Natural killer cell (primary cell): ENCODE results near the gene BUD31. TPM values are rescaled to one million over a fixed set of nuclear protein-coding genes. Genes with fewer than 3 reads are reported as not detected.
A peak's percentile ranks its signal among the peaks of the same experiment; 100 is the strongest.

Experiments used
- ATAC-seq, 3 donors: fragments of 150-1000 bp in 2 of 3; fragments of 200-7000 bp in 1 of 3; cut with Tn5 transposase; 1 replicate in 1 of 3; 2 replicates in 2 of 3; pipeline ENCODE4 v1.10.0; 2021; ENCODE audit warnings: mild to moderate bottlenecking in 2 of 3, moderate library complexity in 2 of 3
- DNase-seq, 2 donors: peaks; one replicate each; pipeline versions ENCODE4 v3.0.0 to v3.0.0-alpha.2; 2013 to 2021; ENCODE audit warnings: mixed read lengths in 1 of 2
- H3K27ac ChIP-seq: one replicate; pipeline ENCODE4 v1.5.1; 2013; ENCODE audit warnings: mild to moderate bottlenecking, low read length
- H3K27me3 ChIP-seq: one replicate; pipeline ENCODE4 v1.6.1; 2013; ENCODE audit warnings: low read length; ENCODE audit not compliant: control insufficient read depth, insufficient read depth
- H3K36me3 ChIP-seq: one replicate; pipeline ENCODE4 v1.6.1; 2013; ENCODE audit warnings: low read length; ENCODE audit not compliant: control insufficient read depth, insufficient read depth
- H3K4me1 ChIP-seq: one replicate; pipeline ENCODE4 v1.6.1; 2013; ENCODE audit warnings: low read length; ENCODE audit not compliant: control insufficient read depth, insufficient read depth
- H3K4me3 ChIP-seq: one replicate; pipeline ENCODE4 v1.5.1; 2013; ENCODE audit warnings: low read length
- H3K9me3 ChIP-seq: one replicate; pipeline ENCODE4 v1.6.1; 2013; ENCODE audit warnings: low read length; ENCODE audit not compliant: control insufficient read depth, insufficient read depth
- H3K27ac Mint-ChIP-seq, 2 donors: one replicate each; pipeline ENCODE4 v1.8.0; 2022; ENCODE audit warnings: mild to moderate bottlenecking in 2 of 2, mixed read lengths in 2 of 2, moderate library complexity in 1 of 2
- H3K27me3 Mint-ChIP-seq, 2 donors: one replicate each; pipeline ENCODE4 v1.8.0; 2022; ENCODE audit warnings: low read depth in 2 of 2, mixed read lengths in 2 of 2
- H3K36me3 Mint-ChIP-seq: one replicate; pipeline ENCODE4 v1.8.0; 2022; ENCODE audit warnings: mixed read lengths
- H3K4me1 Mint-ChIP-seq, 2 donors: one replicate each; pipeline ENCODE4 v1.8.0; 2022; ENCODE audit warnings: mixed read lengths in 2 of 2
- H3K4me3 Mint-ChIP-seq: one replicate; pipeline ENCODE4 v1.8.0; 2022; ENCODE audit warnings: mild to moderate bottlenecking, moderate library complexity, mixed read lengths
- H3K9me3 Mint-ChIP-seq, 2 donors: one replicate each; pipeline ENCODE4 v1.8.0; 2022; ENCODE audit warnings: mixed read lengths in 2 of 2
- CTCF ChIP-seq: fragments of 200-600 bp; IDR thresholded peaks from one replicate; pipeline ENCODE4 v1.8.0; 2022; ENCODE audit warnings: antibody characterized with exemption
- WGBS: methylation state at CpG from one replicate; pipeline ENCODE4 v1.1.7; 2013; ENCODE audit warnings: missing lambda C conversion rate; ENCODE audit not compliant: insufficient coverage; 5-methylcytosine and 5-hydroxymethylcytosine counted together
- intact Hi-C: fragments of 100-400 bp; cut with micrococcal nuclease; formaldehyde crosslinking; loops from one replicate; pipeline ENCODE4 v1.14.2; 2022
- total RNA-seq, 4 donors: library from RNA; stranded (reverse); fragments of 120-200 nt in 1 of 4; gene quantifications; one replicate each; pipeline versions ENCODE4 v1.2.3 to v1.2.4, GENCODE V29; 2013 to 2022

The BUD31 gene
- total RNA-seq, 3 donors from 2014 or later (not counting 1 experiment from before 2014, with no cell fraction given) = 145 to 190 (median 187) TPM

GRCh38 chr7:99398891-99399445, 9.8 kb upstream of the BUD31 start:
- intact Hi-C loops = no loop called here
- Histone ChIP-seq H3K9me3 (no peaks in the 10 kb centered on the region), H3K4me1 (peaks cover 6% of the 10 kb centered on the region), H3K27me3 (no peaks in the 10 kb centered on the region), H3K27ac (no peak overlapping the region), H3K4me3 (no peak overlapping the region), H3K36me3 (peaks cover 64% of the 10 kb centered on the region)
- H3K4me1 Mint-ChIP-seq = peaks cover 27 to 39% of the 10 kb centered on the region in 2 donors
- TF ChIP-seq CTCF = no peak
- no peaks in the 10 kb centered on the region for H3K9me3 Mint-ChIP-seq
- H3K27me3 Mint-ChIP-seq = no peaks in the 10 kb centered on the region
- ATAC-seq (no peak), DNase-seq (no peak)
- H3K36me3 Mint-ChIP-seq = no peaks in the 10 kb centered on the region
- 91% methylated on average over 5 of the region's 5 CpGs for WGBS
- peak overlapping the region; percentile 76 to 85 for H3K27ac Mint-ChIP-seq
- no peak overlapping the region for H3K4me3 Mint-ChIP-seq

GRCh38 chr7:99399597-99399996, 9.2 kb upstream of the BUD31 start:
- intact Hi-C loops = no loop called here
- Histone ChIP-seq H3K4me1 (peaks cover 11% of the 10 kb centered on the region), H3K27me3 (no peaks in the 10 kb centered on the region), H3K9me3 (no peaks in the 10 kb centered on the region), H3K4me3 (no peak overlapping the region), H3K27ac (no peak overlapping the region), H3K36me3 (peaks cover 66% of the 10 kb centered on the region)
- ATAC-seq = no peak
- Mint-ChIP-seq H3K4me3 (no peak overlapping the region), H3K27me3 (no peaks in the 10 kb centered on the region), H3K4me1 (peaks cover 30 to 44% of the 10 kb centered on the region in 2 donors), H3K36me3 (no peaks in the 10 kb centered on the region), H3K27ac (peak overlapping the region; percentile 34 to 85), H3K9me3 (no peaks in the 10 kb centered on the region)
- no peak for TF ChIP-seq CTCF
- 86% methylated on average over 6 of the region's 6 CpGs for WGBS
- no peak for DNase-seq

GRCh38 chr7:99402854-99403253, 5.9 kb upstream of the BUD31 start:
- no peaks in the 10 kb centered on the region for H3K9me3 Mint-ChIP-seq
- 99% methylated on average over 3 of the region's 3 CpGs for WGBS
- intact Hi-C loops = no loop called here
- Histone ChIP-seq H3K4me1 (peaks cover 41% of the 10 kb centered on the region), H3K27ac (no peak overlapping the region), H3K36me3 (peaks cover 50% of the 10 kb centered on the region), H3K27me3 (no peaks in the 10 kb centered on the region), H3K9me3 (no peaks in the 10 kb centered on the region), H3K4me3 (no peak overlapping the region)
- H3K27me3 Mint-ChIP-seq = no peaks in the 10 kb centered on the region
- TF ChIP-seq CTCF = no peak
- H3K4me3 Mint-ChIP-seq = no peak overlapping the region
- peaks cover 43 to 56% of the 10 kb centered on the region in 2 donors for H3K4me1 Mint-ChIP-seq
- no peak for DNase-seq
- peak overlapping the region; percentile 36 to 72 for H3K27ac Mint-ChIP-seq
- no peak for ATAC-seq
- no peaks in the 10 kb centered on the region for H3K36me3 Mint-ChIP-seq

GRCh38 chr7:99403764-99404163, 5.0 kb upstream of the BUD31 start:
- Histone ChIP-seq H3K36me3 (peaks cover 43% of the 10 kb centered on the region), H3K4me1 (peaks cover 44% of the 10 kb centered on the region), H3K4me3 (no peak overlapping the region), H3K27ac (no peak overlapping the region), H3K9me3 (no peaks in the 10 kb centered on the region), H3K27me3 (no peaks in the 10 kb centered on the region)
- Mint-ChIP-seq H3K4me3 (no peak overlapping the region), H3K36me3 (no peaks in the 10 kb centered on the region), H3K9me3 (no peaks in the 10 kb centered on the region), H3K27me3 (no peaks in the 10 kb centered on the region), H3K4me1 (peaks cover 37 to 56% of the 10 kb centered on the region in 2 donors), H3K27ac (peak overlapping the region; percentile 48 to 72)
- intact Hi-C loops = no loop called here
- DNase-seq (no peak), ATAC-seq (no peak)
- no peak for TF ChIP-seq CTCF
- 97% methylated on average over 5 of the region's 5 CpGs for WGBS
